ENCODE data around the gene CDK15. TPM values are rescaled to one million over a fixed set of nuclear protein-coding genes. Genes with fewer than 3 reads are reported as not detected.

CDK15 gene
- total RNA-seq, 1 donor from 2014 or later, result not detected

DNA sequence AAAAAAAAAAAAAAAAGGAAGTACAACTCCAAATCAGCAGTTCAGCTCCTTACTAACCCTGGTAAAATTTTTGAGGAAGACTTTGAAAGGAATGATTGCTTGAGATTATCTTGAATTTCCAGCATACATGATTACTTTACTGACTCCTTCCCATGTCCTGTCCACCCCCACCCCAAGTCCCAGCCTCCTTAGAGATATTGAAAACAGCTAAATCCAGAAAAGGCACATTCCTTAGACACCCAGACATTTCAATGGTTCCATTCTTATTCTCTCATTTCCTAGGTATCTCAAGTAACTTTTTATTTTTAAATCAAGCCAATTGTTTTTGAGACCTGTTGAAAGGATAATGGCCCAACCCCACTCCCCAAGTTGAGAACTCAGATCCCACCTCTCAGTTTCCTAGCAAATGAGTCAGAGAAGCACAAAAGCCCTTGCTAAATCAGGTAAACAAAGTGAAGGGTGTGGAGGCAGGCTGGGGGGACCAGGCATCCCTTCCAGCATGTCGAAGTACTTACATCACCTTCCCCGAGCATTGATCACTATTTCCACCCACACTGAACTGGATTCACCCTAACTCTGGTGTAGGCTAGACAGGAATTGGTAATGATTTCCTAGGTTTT lies 131.9 kb downstream of the CDK15 start:
- H3K27ac Mint-ChIP-seq (ENCODE audit: unreplicated experiment), result no peak overlapping the region
- H3K4me3 Mint-ChIP-seq (ENCODE audit: unreplicated experiment), result no peak overlapping the region
- no peak for DNase-seq (ENCODE audit: low spot score)
- H3K4me1 Mint-ChIP-seq (ENCODE audit: unreplicated experiment), result peaks cover 9% of the 10 kb centered on the region
- no peaks in the 10 kb centered on the region for H3K36me3 Mint-ChIP-seq (ENCODE audit: low read depth, unreplicated experiment)
- TF ChIP-seq, protein P1, sequence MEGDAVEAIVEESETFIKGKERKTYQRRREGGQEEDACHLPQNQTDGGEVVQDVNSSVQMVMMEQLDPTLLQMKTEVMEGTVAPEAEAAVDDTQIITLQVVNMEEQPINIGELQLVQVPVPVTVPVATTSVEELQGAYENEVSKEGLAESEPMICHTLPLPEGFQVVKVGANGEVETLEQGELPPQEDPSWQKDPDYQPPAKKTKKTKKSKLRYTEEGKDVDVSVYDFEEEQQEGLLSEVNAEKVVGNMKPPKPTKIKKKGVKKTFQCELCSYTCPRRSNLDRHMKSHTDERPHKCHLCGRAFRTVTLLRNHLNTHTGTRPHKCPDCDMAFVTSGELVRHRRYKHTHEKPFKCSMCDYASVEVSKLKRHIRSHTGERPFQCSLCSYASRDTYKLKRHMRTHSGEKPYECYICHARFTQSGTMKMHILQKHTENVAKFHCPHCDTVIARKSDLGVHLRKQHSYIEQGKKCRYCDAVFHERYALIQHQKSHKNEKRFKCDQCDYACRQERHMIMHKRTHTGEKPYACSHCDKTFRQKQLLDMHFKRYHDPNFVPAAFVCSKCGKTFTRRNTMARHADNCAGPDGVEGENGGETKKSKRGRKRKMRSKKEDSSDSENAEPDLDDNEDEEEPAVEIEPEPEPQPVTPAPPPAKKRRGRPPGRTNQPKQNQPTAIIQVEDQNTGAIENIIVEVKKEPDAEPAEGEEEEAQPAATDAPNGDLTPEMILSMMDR (IDR thresholded peaks at IDR 0.05; ENCODE audit: unreplicated experiment), result no peak
- peaks cover 6% of the 10 kb centered on the region for H3K27me3 Mint-ChIP-seq (ENCODE audit: unreplicated experiment)
- H3K9me3 Mint-ChIP-seq (ENCODE audit: unreplicated experiment), result no peaks in the 10 kb centered on the region

GRCh38 chr2:201938781-201939180 lies 132.4 kb downstream of the CDK15 start:
- DNase-seq (ENCODE audit: low spot score), result no peak
- TF ChIP-seq, protein P1 (IDR thresholded peaks at IDR 0.05; ENCODE audit: unreplicated experiment), result no peak
- H3K27ac Mint-ChIP-seq (ENCODE audit: unreplicated experiment), result no peak overlapping the region
- no peaks in the 10 kb centered on the region for H3K36me3 Mint-ChIP-seq (ENCODE audit: low read depth, unreplicated experiment)
- H3K4me3 Mint-ChIP-seq (ENCODE audit: unreplicated experiment), result no peak overlapping the region
- H3K9me3 Mint-ChIP-seq (ENCODE audit: unreplicated experiment), result no peaks in the 10 kb centered on the region
- peaks cover 6% of the 10 kb centered on the region for H3K27me3 Mint-ChIP-seq (ENCODE audit: unreplicated experiment)
- peaks cover 9% of the 10 kb centered on the region for H3K4me1 Mint-ChIP-seq (ENCODE audit: unreplicated experiment)

DNA sequence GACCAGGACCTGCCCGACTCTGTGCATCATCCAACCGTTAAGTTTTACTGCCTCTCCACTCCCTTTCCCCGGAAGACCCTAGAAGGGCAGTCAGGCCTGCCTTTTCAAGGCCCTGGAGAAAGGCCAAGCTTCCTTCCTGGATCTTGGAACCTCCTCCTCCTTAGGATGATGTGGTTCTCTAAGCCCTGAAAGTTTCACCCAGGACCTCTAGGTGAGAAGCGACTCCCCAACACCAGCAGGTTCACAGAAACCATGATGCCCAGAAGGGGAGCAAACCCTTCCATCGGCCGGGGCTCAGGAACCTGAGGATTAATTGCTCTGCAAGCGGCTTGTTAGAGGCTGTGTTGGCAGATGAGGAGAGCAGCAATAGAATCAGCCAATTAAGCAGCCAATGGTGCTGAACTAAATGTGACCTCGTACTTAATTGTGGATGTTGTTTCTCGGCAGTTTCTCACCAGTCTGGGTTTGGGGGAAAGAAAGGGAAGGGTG lies 133.2 kb downstream of the CDK15 start:
- TF ChIP-seq, protein P1 (IDR thresholded peaks at IDR 0.05; ENCODE audit: unreplicated experiment), result no peak
- Mint-ChIP-seq H3K27ac (ENCODE audit: unreplicated experiment) (no peak overlapping the region), H3K36me3 (ENCODE audit: low read depth, unreplicated experiment) (no peaks in the 10 kb centered on the region), H3K9me3 (ENCODE audit: unreplicated experiment) (no peaks in the 10 kb centered on the region), H3K4me1 (ENCODE audit: unreplicated experiment) (peaks cover 9% of the 10 kb centered on the region), H3K4me3 (ENCODE audit: unreplicated experiment) (no peak overlapping the region), H3K27me3 (ENCODE audit: unreplicated experiment) (peaks cover 6% of the 10 kb centered on the region)
- no peak for DNase-seq (ENCODE audit: low spot score)

- Mint-ChIP-seq H3K27ac (ENCODE audit: unreplicated experiment) (no peak overlapping the region), H3K4me1 (ENCODE audit: unreplicated experiment) (peaks cover 5% of the 10 kb centered on the region), H3K9me3 (ENCODE audit: unreplicated experiment) (no peaks in the 10 kb centered on the region), H3K4me3 (ENCODE audit: unreplicated experiment) (no peak overlapping the region), H3K36me3 (ENCODE audit: low read depth, unreplicated experiment) (no peaks in the 10 kb centered on the region), H3K27me3 (ENCODE audit: unreplicated experiment) (peaks cover 2% of the 10 kb centered on the region)
- TF ChIP-seq, protein P1 (IDR thresholded peaks at IDR 0.05; ENCODE audit: unreplicated experiment), result no peak
- DNase-seq (ENCODE audit: low spot score), result no peak
Observed at GRCh38 chr2:201942531-201942930, 136.2 kb downstream of the CDK15 start.

Other genes starting within 250 kb of the CDK15 start
- gene TMEM237, start 163.0 kb upstream of the CDK15 start, total RNA-seq (ENCODE audit: unreplicated experiment), result 22.3 TPM
- gene MPP4, start 107.9 kb upstream of the CDK15 start, total RNA-seq (ENCODE audit: unreplicated experiment), result 0.13 TPM
- gene ALS2, start 25.6 kb upstream of the CDK15 start, total RNA-seq (ENCODE audit: unreplicated experiment), result 43.1 TPM
- 42.2 TPM for gene FZD7, start 227.3 kb downstream of the CDK15 start, total RNA-seq (ENCODE audit: unreplicated experiment)